ENCODE results near the gene GSPT2. TPM values are rescaled to one million over a fixed set of nuclear protein-coding genes. Genes with fewer than 3 reads are reported as not detected.

The GSPT2 gene
- 15.7 TPM for total RNA-seq (2021; ENCODE audit: unreplicated experiment)
- polyA plus RNA-seq (2012; ENCODE audit: insufficient read length), result 12.2 TPM
- Bru-seq, nascent RNA, result percentile 76 among the genes with signal in this experiment
- BruChase-seq, experiment 1, labeled RNA remaining after a 2-hour chase, result percentile 98 among the genes with signal in this experiment
- percentile 76 among the genes with signal in this experiment for BruChase-seq, experiment 2, labeled RNA remaining after a 6-hour chase
- long read RNA-seq, transcript GSPT2-201 (1 exons, 2,802 nt), result major isoform, 30 of 31 reads
- long read RNA-seq, partial matches to known transcripts, result 0 of 31 reads
- long read RNA-seq, other reads (novel, unspliced or antisense), result 1 of 31 reads

DNA sequence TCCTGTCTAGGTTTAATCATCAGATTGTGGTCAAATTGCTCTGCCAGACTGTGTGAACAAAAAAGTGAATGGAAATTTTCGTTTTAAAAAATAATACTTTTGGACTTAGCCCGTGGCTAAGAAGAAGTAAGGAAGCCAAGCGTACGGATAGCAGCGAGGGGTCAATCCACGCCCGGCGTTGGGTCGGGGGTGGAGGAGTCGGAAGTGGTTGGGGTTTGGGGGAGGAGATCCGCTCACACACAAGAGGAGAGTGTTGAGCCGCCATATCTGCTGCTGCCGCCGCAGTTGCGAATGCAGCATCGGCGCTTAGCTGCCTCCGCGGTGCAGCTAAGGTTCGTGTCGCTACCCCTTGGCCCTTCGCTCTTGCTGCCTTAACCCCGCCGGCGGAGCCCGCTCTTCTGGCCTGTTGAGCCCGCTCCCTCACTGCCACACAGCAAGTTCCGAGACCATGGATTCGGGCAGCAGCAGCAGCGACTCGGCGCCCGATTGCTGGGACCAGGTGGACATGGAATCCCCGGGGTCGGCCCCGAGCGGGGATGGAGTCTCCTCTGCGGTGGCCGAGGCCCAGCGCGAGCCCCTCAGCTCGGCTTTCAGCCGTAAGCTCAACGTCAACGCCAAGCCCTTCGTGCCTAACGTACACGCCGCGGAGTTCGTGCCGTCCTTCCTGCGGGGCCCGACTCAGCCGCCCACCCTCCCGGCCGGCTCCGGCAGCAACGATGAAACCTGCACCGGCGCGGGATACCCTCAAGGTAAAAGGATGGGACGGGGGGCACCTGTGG lies at the start of gene GSPT2:
GSPT2 (plus strand) TSS at position 264 of the 779 bp plus-strand sequence; CDS start at position 449, 185 bp downstream.
- peak; percentile 27 for DNase-seq (ENCODE audit: low read depth, low spot score)
- CTCF ChIA-PET, result no interaction called here

DNA sequence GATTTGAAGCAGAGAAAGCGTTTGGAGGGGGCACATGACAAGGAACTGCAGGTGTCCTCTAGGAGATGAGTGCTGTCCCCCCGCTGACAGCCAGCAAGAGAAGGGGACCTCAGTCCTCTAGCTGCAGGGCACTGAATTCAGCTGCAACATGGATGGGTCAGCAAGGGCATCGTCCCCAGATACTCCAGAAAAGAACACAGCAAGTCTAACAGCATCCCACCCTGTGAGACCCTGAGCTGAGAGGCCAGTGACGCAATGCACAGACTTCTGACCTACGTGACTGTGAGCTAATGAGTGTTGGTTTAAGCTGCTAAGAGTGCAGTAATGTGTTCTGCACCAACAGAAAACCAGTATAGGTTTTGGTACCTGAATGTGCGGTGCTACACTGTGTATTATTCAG lies 49.0 kb upstream of the GSPT2 start:
- no peak overlapping the region for H3K27ac ChIP-seq (ENCODE audit: low read length)
- H3K4me1 ChIP-seq (ENCODE audit: control insufficient read depth, insufficient read depth, low read length), result no peaks in the 10 kb centered on the region
- no peaks in the 10 kb centered on the region for H3K36me3 ChIP-seq (ENCODE audit: control insufficient read depth, insufficient read depth, low read length)
- in situ Hi-C loops (cut with HindIII; ENCODE audit: low pct_unique_long_range_greater_than_20kb, low sequenced_read_pairs), result no loop called here
- no peaks in the 10 kb centered on the region for H3K27me3 ChIP-seq (ENCODE audit: control insufficient read depth, insufficient read depth, low read length)
- POLR2A ChIA-PET, result no interaction called here
- TF ChIP-seq, protein P1, sequence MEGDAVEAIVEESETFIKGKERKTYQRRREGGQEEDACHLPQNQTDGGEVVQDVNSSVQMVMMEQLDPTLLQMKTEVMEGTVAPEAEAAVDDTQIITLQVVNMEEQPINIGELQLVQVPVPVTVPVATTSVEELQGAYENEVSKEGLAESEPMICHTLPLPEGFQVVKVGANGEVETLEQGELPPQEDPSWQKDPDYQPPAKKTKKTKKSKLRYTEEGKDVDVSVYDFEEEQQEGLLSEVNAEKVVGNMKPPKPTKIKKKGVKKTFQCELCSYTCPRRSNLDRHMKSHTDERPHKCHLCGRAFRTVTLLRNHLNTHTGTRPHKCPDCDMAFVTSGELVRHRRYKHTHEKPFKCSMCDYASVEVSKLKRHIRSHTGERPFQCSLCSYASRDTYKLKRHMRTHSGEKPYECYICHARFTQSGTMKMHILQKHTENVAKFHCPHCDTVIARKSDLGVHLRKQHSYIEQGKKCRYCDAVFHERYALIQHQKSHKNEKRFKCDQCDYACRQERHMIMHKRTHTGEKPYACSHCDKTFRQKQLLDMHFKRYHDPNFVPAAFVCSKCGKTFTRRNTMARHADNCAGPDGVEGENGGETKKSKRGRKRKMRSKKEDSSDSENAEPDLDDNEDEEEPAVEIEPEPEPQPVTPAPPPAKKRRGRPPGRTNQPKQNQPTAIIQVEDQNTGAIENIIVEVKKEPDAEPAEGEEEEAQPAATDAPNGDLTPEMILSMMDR (IDR thresholded peaks at IDR 0.05), result no peak
- no peak for TF ChIP-seq POLR2AphosphoS5 (IDR thresholded peaks at IDR 0.05; ENCODE audit: low read depth, low read length)
- no peak for TF ChIP-seq SIN3A (IDR thresholded peaks at IDR 0.05; ENCODE audit: borderline replicate concordance, insufficient read depth, low read depth, low read length)
- TF ChIP-seq, protein P2, sequence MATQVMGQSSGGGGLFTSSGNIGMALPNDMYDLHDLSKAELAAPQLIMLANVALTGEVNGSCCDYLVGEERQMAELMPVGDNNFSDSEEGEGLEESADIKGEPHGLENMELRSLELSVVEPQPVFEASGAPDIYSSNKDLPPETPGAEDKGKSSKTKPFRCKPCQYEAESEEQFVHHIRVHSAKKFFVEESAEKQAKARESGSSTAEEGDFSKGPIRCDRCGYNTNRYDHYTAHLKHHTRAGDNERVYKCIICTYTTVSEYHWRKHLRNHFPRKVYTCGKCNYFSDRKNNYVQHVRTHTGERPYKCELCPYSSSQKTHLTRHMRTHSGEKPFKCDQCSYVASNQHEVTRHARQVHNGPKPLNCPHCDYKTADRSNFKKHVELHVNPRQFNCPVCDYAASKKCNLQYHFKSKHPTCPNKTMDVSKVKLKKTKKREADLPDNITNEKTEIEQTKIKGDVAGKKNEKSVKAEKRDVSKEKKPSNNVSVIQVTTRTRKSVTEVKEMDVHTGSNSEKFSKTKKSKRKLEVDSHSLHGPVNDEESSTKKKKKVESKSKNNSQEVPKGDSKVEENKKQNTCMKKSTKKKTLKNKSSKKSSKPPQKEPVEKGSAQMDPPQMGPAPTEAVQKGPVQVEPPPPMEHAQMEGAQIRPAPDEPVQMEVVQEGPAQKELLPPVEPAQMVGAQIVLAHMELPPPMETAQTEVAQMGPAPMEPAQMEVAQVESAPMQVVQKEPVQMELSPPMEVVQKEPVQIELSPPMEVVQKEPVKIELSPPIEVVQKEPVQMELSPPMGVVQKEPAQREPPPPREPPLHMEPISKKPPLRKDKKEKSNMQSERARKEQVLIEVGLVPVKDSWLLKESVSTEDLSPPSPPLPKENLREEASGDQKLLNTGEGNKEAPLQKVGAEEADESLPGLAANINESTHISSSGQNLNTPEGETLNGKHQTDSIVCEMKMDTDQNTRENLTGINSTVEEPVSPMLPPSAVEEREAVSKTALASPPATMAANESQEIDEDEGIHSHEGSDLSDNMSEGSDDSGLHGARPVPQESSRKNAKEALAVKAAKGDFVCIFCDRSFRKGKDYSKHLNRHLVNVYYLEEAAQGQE (IDR thresholded peaks at IDR 0.05; ENCODE audit: insufficient read depth in 1 of 2, low read depth in 2 of 2, low read length in 1 of 2), result no peak
- TF ChIP-seq TCF7L2 (IDR thresholded peaks at IDR 0.05; ENCODE audit: low read depth, low read length), result no peak
- H3K9me3 ChIP-seq (ENCODE audit: control insufficient read depth, insufficient read depth, low read depth, low read length), result no peaks in the 10 kb centered on the region
- CTCF ChIA-PET, result no interaction called here
- no TSS peak for BruUV-seq (replicated peaks)
- H3K4me3 ChIP-seq (ENCODE audit: low read depth in 2 of 2, low read length in 2 of 2), result no peak overlapping the region
- intact Hi-C loops (cut with micrococcal nuclease; ENCODE audit: unreplicated experiment), result no loop called here
- DNase-seq (ENCODE audit: low read depth, low spot score) (no peak), ATAC-seq (no peak)

More for the DNA sequence above, at the start of gene GSPT2:
- Histone ChIP-seq H3K9me3 (ENCODE audit: control insufficient read depth, insufficient read depth, low read depth, low read length) (no peaks in the 10 kb centered on the region), H3K27me3 (ENCODE audit: control insufficient read depth, insufficient read depth, low read length) (peaks cover 2% of the 10 kb centered on the region; the same call in 1 of the 2 replicates), H3K4me1 (ENCODE audit: control insufficient read depth, insufficient read depth, low read length) (no peaks in the 10 kb centered on the region; the same call in 1 of the 2 replicates), H3K27ac (ENCODE audit: low read length) (peak within 1 kb of the TSS; percentile 91), H3K36me3 (ENCODE audit: control insufficient read depth, insufficient read depth, low read length) (no peaks in the 10 kb centered on the region), H3K4me3 (ENCODE audit: low read depth in 2 of 2, low read length in 2 of 2) (peak within 1 kb of the TSS; percentile 75 to 80)
- intact Hi-C loops (cut with micrococcal nuclease; ENCODE audit: unreplicated experiment) (no loop called here), in situ Hi-C loops (cut with HindIII; ENCODE audit: low pct_unique_long_range_greater_than_20kb, low sequenced_read_pairs) (no loop called here)
- POLR2A ChIA-PET, result no interaction called here
- peak; percentile 98 for ATAC-seq
- BruUV-seq (replicated peaks), result no TSS peak
- TF ChIP-seq POLR2AphosphoS5 (IDR thresholded peaks at IDR 0.05; ENCODE audit: low read depth, low read length), result peak; percentile 78; the same call in 1 of the 2 replicates
- no peak for TF ChIP-seq TCF7L2 (IDR thresholded peaks at IDR 0.05; ENCODE audit: low read depth, low read length)
- TF ChIP-seq SIN3A (IDR thresholded peaks at IDR 0.05; ENCODE audit: borderline replicate concordance, insufficient read depth, low read depth, low read length), result peak; percentile 47; the same call in 1 of the 2 replicates
